ENCODE data around the gene ARID1B. TPM values are rescaled to one million over a fixed set of nuclear protein-coding genes. Genes with fewer than 3 reads are reported as not detected.

Gene ARID1B
- total and polyA plus RNA-seq, 12 donors = 11.2 to 63.2 (median 52.2) TPM

DNA sequence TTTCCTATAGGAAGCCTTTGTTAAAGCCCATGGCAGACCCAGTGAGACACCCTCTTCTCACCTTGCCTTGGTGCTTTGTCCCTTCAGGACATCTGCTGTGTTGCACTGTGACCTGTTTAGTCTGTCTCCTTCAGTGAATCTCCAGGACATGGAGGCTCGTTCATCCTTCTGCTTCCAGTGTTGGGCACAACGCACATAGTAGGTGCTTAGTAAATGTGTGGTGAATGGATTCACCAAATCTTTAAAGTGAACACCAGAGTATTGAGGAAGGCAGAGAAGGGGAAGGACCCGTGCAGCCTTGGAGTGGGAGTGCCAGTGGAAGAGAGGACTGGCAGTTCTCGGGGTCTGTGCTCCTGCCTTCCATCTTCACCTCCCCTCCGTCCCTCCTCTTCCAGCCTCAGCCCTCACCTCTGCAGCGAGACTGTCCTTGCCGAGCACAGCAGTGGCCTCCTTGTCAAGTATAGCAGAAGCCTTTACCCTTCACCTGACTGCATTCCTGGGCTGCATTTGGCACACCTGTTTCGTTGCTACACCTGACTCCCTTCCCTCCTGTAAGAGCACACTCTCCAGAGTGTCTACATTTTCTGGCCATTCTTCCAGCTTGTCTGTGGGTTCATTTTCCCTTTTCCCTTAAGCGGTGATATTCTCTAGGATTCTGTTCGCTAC, 49.2 kb downstream of the ARID1B start:
- Histone ChIP-seq H3K36me3 (peaks cover 0 to 22% (median 0%) of the 10 kb centered on the region in 9 donors), H3K4me1 (peaks cover 7 to 90% (median 61%) of the 10 kb centered on the region in 9 donors), H3K4me3 (no peak overlapping the region), H3K9me3 (no peaks in the 10 kb centered on the region), H3K27me3 (no peaks in the 10 kb centered on the region), H3K27ac (peak overlapping the region in 1 of 10 donors; percentile 80)
- 89 to 95% methylated on average over 10 of the region's 10 CpGs for WGBS, 2 donors
- TF ChIP-seq, protein P1, sequence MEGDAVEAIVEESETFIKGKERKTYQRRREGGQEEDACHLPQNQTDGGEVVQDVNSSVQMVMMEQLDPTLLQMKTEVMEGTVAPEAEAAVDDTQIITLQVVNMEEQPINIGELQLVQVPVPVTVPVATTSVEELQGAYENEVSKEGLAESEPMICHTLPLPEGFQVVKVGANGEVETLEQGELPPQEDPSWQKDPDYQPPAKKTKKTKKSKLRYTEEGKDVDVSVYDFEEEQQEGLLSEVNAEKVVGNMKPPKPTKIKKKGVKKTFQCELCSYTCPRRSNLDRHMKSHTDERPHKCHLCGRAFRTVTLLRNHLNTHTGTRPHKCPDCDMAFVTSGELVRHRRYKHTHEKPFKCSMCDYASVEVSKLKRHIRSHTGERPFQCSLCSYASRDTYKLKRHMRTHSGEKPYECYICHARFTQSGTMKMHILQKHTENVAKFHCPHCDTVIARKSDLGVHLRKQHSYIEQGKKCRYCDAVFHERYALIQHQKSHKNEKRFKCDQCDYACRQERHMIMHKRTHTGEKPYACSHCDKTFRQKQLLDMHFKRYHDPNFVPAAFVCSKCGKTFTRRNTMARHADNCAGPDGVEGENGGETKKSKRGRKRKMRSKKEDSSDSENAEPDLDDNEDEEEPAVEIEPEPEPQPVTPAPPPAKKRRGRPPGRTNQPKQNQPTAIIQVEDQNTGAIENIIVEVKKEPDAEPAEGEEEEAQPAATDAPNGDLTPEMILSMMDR (IDR thresholded peaks at IDR 0.05) = no peak
- DNase-seq = no peak
- intact Hi-C loops (cut with DNase I) = no loop called here
- no peak for ATAC-seq

GRCh38 chr6:156827382-156827781, 50.2 kb downstream of the ARID1B start:
- no peaks in the 10 kb centered on the region for H3K27me3 ChIP-seq
- H3K36me3 ChIP-seq = peaks cover 0 to 22% (median 0%) of the 10 kb centered on the region in 9 donors
- TF ChIP-seq, protein P1 (IDR thresholded peaks at IDR 0.05) = no peak
- no peak overlapping the region for H3K4me3 ChIP-seq
- peaks cover 7 to 90% (median 64%) of the 10 kb centered on the region in 9 donors for H3K4me1 ChIP-seq
- 36 to 46% methylated on average over 4 of the region's 4 CpGs for WGBS, 2 donors
- peak in 5 of 8 donors; percentile 11 to 55 (median 18) for ATAC-seq
- H3K9me3 ChIP-seq = no peaks in the 10 kb centered on the region
- peak overlapping the region in 8 of 10 donors; percentile 3 to 80 (median 39) for H3K27ac ChIP-seq
- intact Hi-C loops (cut with DNase I) = no loop called here
- DNase-seq = no peak

DNA sequence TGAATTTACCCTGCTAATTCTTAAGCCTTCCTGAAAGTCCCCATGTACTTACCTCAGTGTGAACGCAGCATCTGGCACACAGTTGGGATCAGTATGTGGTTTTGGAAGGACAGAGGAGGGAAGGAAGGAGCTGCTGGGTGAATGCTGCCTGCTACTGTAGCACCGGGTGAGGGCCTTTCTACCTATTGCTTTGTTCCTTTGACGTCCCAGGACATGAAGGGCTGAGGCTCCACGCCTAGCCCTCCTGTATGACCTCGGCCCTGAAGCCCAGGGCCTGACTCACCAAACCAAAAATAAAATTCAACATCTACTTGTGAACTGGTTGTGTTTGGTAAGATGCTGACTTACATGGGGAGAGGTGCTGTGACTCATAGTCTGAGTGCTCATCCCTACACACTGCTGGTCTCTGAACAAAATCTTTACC, 51.1 kb downstream of the ARID1B start:
- H3K27ac ChIP-seq = peak overlapping the region in 8 of 10 donors; percentile 3 to 80 (median 65)
- H3K27me3 ChIP-seq = no peaks in the 10 kb centered on the region

DNA sequence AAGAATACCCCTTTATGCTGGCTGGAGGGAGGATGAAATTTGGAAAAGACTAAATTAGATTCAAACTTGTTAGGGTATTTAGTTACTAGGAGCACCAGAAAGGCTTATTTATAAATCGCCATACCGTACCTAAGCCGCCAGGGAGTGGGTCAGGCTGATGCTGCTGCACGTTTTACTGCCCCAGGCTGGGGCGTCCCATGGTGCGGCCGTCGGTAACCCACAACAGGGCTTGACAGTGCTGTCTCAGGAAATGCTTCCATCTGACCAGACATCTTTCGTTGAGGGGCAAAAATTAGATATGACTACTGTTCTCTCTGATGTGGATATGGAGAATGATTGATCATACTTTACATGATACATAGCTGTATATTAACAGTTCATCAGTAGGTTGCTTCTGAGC, 52.9 kb downstream of the ARID1B start:
- Histone ChIP-seq H3K4me1 (peaks cover 0 to 88% (median 55%) of the 10 kb centered on the region in 9 donors), H3K36me3 (peaks cover 0 to 22% (median 0%) of the 10 kb centered on the region in 9 donors), H3K27me3 (no peaks in the 10 kb centered on the region), H3K4me3 (no peak overlapping the region), H3K27ac (no peak overlapping the region), H3K9me3 (no peaks in the 10 kb centered on the region)
- ATAC-seq (no peak), DNase-seq (no peak)
- TF ChIP-seq, protein P1 (IDR thresholded peaks at IDR 0.05) = no peak
- WGBS, 2 donors = 96 to 98% methylated on average over 9 of the region's 9 CpGs
- intact Hi-C loops (cut with DNase I) = no loop called here

More for the DNA sequence above, 51.1 kb downstream of the ARID1B start:
- 40 to 52% methylated on average over 5 of the region's 5 CpGs for WGBS, 2 donors
- Histone ChIP-seq H3K4me3 (no peak overlapping the region), H3K36me3 (peaks cover 0 to 22% (median 0%) of the 10 kb centered on the region in 9 donors), H3K4me1 (peaks cover 4 to 90% (median 64%) of the 10 kb centered on the region in 9 donors), H3K9me3 (no peaks in the 10 kb centered on the region)
- intact Hi-C loops (cut with DNase I) = no loop called here
- ATAC-seq (peak; percentile 56 to 95 (median 79)), DNase-seq (no peak)
- TF ChIP-seq, protein P1 (IDR thresholded peaks at IDR 0.05) = no peak

Measured in heart right ventricle (tissue), 16 donors.